Progenitor cell of endocrine pancreas (in vitro differentiated cells): ENCODE data around the gene IKZF1. TPM values are rescaled to one million over a fixed set of nuclear protein-coding genes. Genes with fewer than 3 reads are reported as not detected.

ENCODE experiments used
- DNase-seq: peaks from one replicate; pipeline ENCODE4 v3.0.0; 2021; ENCODE audit warnings: low spot score; ENCODE audit not compliant: unreplicated experiment
- H3K27ac Mint-ChIP-seq: 2 replicates; pipeline ENCODE4 v1.8.0; 2021; ENCODE audit warnings: mild to moderate bottlenecking, moderate library complexity, mixed read lengths
- H3K27me3 Mint-ChIP-seq: 2 replicates; pipeline ENCODE4 v1.8.0; 2021; ENCODE audit warnings: mixed read lengths
- H3K36me3 Mint-ChIP-seq: 2 replicates; pipeline ENCODE4 v1.8.0; 2022; ENCODE audit warnings: mixed read lengths; ENCODE audit not compliant: insufficient read depth
- H3K4me1 Mint-ChIP-seq: 2 replicates; pipeline ENCODE4 v1.8.0; 2021; ENCODE audit warnings: low read depth, mixed read lengths
- H3K4me3 Mint-ChIP-seq: 2 replicates; pipeline ENCODE4 v1.8.0; 2021; ENCODE audit warnings: low read depth, mild to moderate bottlenecking, moderate library complexity, mixed read lengths
- H3K9me3 Mint-ChIP-seq: 2 replicates; pipeline ENCODE4 v1.8.0; 2021; ENCODE audit warnings: low read depth, mixed read lengths
- CTCF ChIP-seq: fragments of 200-600 bp; sonication (generic); IDR thresholded peaks from one replicate; pipeline ENCODE4 v1.5.0; 2021; ENCODE audit warnings: antibody characterized with exemption, mild to moderate bottlenecking; ENCODE audit not compliant: unreplicated experiment
- total RNA-seq: library from RNA; stranded (reverse); gene quantifications from 2 replicates; pipeline ENCODE4 v1.2.1, GENCODE V29; 2021

IKZF1 gene
- total RNA-seq, 1 donor from 2014 or later: 0.36 TPM

- DNase-seq: no peak
- Mint-ChIP-seq H3K27me3 (peaks cover 2% of the 10 kb centered on the region), H3K9me3 (no peaks in the 10 kb centered on the region), H3K4me3 (no peak overlapping the region), H3K36me3 (no peaks in the 10 kb centered on the region), H3K4me1 (peaks cover 5% of the 10 kb centered on the region), H3K27ac (no peak overlapping the region)
- TF ChIP-seq CTCF: no peak
Measured at GRCh38 chr7:50379539-50379938, 75.0 kb downstream of the IKZF1 start.

- H3K4me1 Mint-ChIP-seq: peaks cover 5% of the 10 kb centered on the region
Measured at GRCh38 chr7:50382455-50382854, 77.9 kb downstream of the IKZF1 start.

GRCh38 chr7:50387351-50387750 is 82.8 kb downstream of the IKZF1 start:
- Mint-ChIP-seq H3K27me3 (no peaks in the 10 kb centered on the region), H3K36me3 (no peaks in the 10 kb centered on the region), H3K4me3 (no peak overlapping the region), H3K9me3 (no peaks in the 10 kb centered on the region), H3K4me1 (no peaks in the 10 kb centered on the region), H3K27ac (no peak overlapping the region)
- no peak for DNase-seq
- TF ChIP-seq CTCF: no peak

More at GRCh38 chr7:50382455-50382854, 77.9 kb downstream of the IKZF1 start:
- Mint-ChIP-seq H3K9me3 (no peaks in the 10 kb centered on the region), H3K27ac (no peak overlapping the region), H3K27me3 (no peaks in the 10 kb centered on the region), H3K36me3 (no peaks in the 10 kb centered on the region), H3K4me3 (no peak overlapping the region)
- no peak for TF ChIP-seq CTCF
- DNase-seq: no peak

GRCh38 chr7:50389961-50390360 is 85.4 kb downstream of the IKZF1 start:
- no peak for TF ChIP-seq CTCF
- Mint-ChIP-seq H3K27ac (no peak overlapping the region), H3K9me3 (no peaks in the 10 kb centered on the region), H3K4me1 (no peaks in the 10 kb centered on the region), H3K36me3 (no peaks in the 10 kb centered on the region), H3K27me3 (no peaks in the 10 kb centered on the region), H3K4me3 (no peak overlapping the region)
- DNase-seq: no peak

- Mint-ChIP-seq H3K9me3 (no peaks in the 10 kb centered on the region), H3K36me3 (no peaks in the 10 kb centered on the region), H3K27me3 (no peaks in the 10 kb centered on the region), H3K4me3 (no peak overlapping the region), H3K27ac (no peak overlapping the region), H3K4me1 (no peaks in the 10 kb centered on the region)
- no peak for TF ChIP-seq CTCF
- DNase-seq: no peak
Measured at GRCh38 chr7:50391386-50391785, 86.9 kb downstream of the IKZF1 start.
